GM12878 (cell line): Measurements from ENCODE around the gene S1PR1. TPM values are rescaled to one million over a fixed set of nuclear protein-coding genes. Genes with fewer than 3 reads are reported as not detected.

Source experiments
- ATAC-seq: fragments of 200-7000 bp; cut with Tn5 transposase; 3 replicates; pipeline ENCODE4 v1.9.1; 2020; ENCODE audit warnings: mild to moderate bottlenecking, moderate library complexity
- BruUV-seq: library from RNA; stranded (reverse); fragments of 400-500 nt; replicated peaks from 2 replicates; lab custom pipeline; 2021; lab: Mats Ljungman, UMichigan
- CTCF ChIA-PET: fragments of 300-600 bp; sonication (Branson Sonifier 250); formaldehyde crosslinking; extraction: SDS; loops from one replicate; lab custom pipeline; 2021; ENCODE audit warnings: inconsistent platforms; lab: Yijun Ruan, JAX
- POLR2A ChIA-PET: fragments of 350-600 bp; formaldehyde crosslinking; extraction: SDS; loops from one replicate; lab custom pipeline; 2021; ENCODE audit warnings: inconsistent platforms; lab: Charles Lee
- RAD21 ChIA-PET: fragments of 300-600 bp; sonication (Branson Sonifier 250); formaldehyde crosslinking; loops from one replicate; lab custom pipeline; 2023; ENCODE audit warnings: antibody characterized with exemption; ENCODE audit not compliant: unreplicated experiment; lab: Charles Lee
- SMC1A ChIA-PET: fragments of 300-600 bp; sonication (Branson Sonifier 250); formaldehyde crosslinking; loops from one replicate; lab custom pipeline; 2023; ENCODE audit not compliant: unreplicated experiment, uncharacterized antibody; lab: Charles Lee
- DNase-seq: peaks from one replicate; pipeline ENCODE4 v3.0.0-alpha.2; 2011; ENCODE audit warnings: low read depth, low spot score
- FAIRE-seq: peaks from 3 replicates; lab custom pipeline; 2011; peaks lifted over from hg19 to GRCh38; lab: Jason Lieb, UNC
- H2AFZ ChIP-seq: 2 replicates; pipeline ENCODE4 v1.6.0; 2011; ENCODE audit warnings: low read depth, low read length, control low read depth; ENCODE audit not compliant: control insufficient read depth
- H3K27ac ChIP-seq: 2 replicates; pipeline ENCODE4 v1.5.1; 2011; ENCODE audit warnings: control low read depth; ENCODE audit not compliant: control insufficient read depth, insufficient read depth
- H3K27me3 ChIP-seq, 2 experiments: replicated peaks in 1 of 2; 2 replicates each; pipeline versions ENCODE4 v1.6.0 to v1.6.1; 2011; ENCODE audit warnings: low read length in 1 of 2; ENCODE audit not compliant: control insufficient read depth in 2 of 2, insufficient read depth in 2 of 2
- H3K36me3 ChIP-seq, 2 experiments: 2 replicates each; pipeline ENCODE4 v1.5.1; 2011; ENCODE audit warnings: low read length in 1 of 2; ENCODE audit not compliant: control insufficient read depth in 2 of 2, insufficient read depth in 2 of 2
- H3K4me1 ChIP-seq: 2 replicates; pipeline ENCODE4 v1.6.1; 2011; ENCODE audit warnings: mild to moderate bottlenecking, low read length, moderate library complexity, mixed read lengths; ENCODE audit not compliant: control insufficient read depth, insufficient read depth
- H3K4me2 ChIP-seq: 2 replicates; pipeline ENCODE4 v1.6.0; 2011; ENCODE audit warnings: control low read depth; ENCODE audit not compliant: control insufficient read depth, insufficient read depth
- H3K4me3 ChIP-seq: fragments of 200-600 bp; sonication (generic); 2 replicates; pipeline ENCODE4 v1.5.1; 2016
- H3K79me2 ChIP-seq: 2 replicates; pipeline ENCODE4 v1.6.0; 2011; ENCODE audit warnings: low read length; ENCODE audit not compliant: control insufficient read depth, insufficient read depth
- H3K9ac ChIP-seq: 2 replicates; pipeline ENCODE4 v1.8.0; 2011; ENCODE audit warnings: low read length, control low read depth, mixed read lengths; ENCODE audit not compliant: control insufficient read depth, insufficient read depth
- H3K9me3 ChIP-seq: replicated peaks from 3 replicates; pipeline ENCODE4 v1.5.1; 2011; ENCODE audit warnings: mild to moderate bottlenecking, low read length; ENCODE audit not compliant: control insufficient read depth, insufficient read depth
- H4K20me1 ChIP-seq: 2 replicates; pipeline ENCODE4 v1.6.0; 2011; ENCODE audit not compliant: control insufficient read depth, insufficient read depth
- NR2C1 ChIP-seq: fragments of 450-650 bp; IDR thresholded peaks from 2 replicates; pipeline ENCODE4 v1.6.1; 2017; ENCODE audit warnings: antibody characterized with exemption, mild to moderate bottlenecking, moderate library complexity
- PAX8 ChIP-seq: fragments of 450-650 bp; IDR thresholded peaks from 2 replicates; pipeline ENCODE4 v1.6.1; 2017; ENCODE audit warnings: mild to moderate bottlenecking, moderate library complexity
- POU2F2 ChIP-seq: IDR thresholded peaks from 3 replicates; pipeline ENCODE4 v1.6.1; 2011; ENCODE audit warnings: low read depth, mild to moderate bottlenecking, low read length, borderline replicate concordance
- SKIL ChIP-seq: fragments of 450-650 bp; IDR thresholded peaks from 2 replicates; pipeline ENCODE4 v1.6.1; 2017; ENCODE audit warnings: mild to moderate bottlenecking, low read depth, inconsistent platforms; ENCODE audit not compliant: poor library complexity, severe bottlenecking
- WGBS: methylation state at CpG from one replicate; pipeline ENCODE4 v1.1.6; 2016; ENCODE audit warnings: low lambda C conversion rate; ENCODE audit not compliant: insufficient replicate concordance, insufficient coverage; ENCODE audit errors: missing lambda C conversion rate; 5-methylcytosine and 5-hydroxymethylcytosine counted together
- in situ Hi-C: fragments of 300-500 bp; cut with MboI; formaldehyde crosslinking; loops from 9 replicates; pipeline ENCODE4 v1.14.3; 2018; ENCODE audit warnings: mixed read lengths
- intact Hi-C: fragments of 100-400 bp; cut with micrococcal nuclease; formaldehyde crosslinking; loops from one replicate; pipeline ENCODE4 v1.14.2; 2022; ENCODE audit not compliant: unreplicated experiment
- polyA plus RNA-seq, 11 experiments: library from polyadenylated mRNA; depleted of rRNA in 4 of 11; unstranded in 6 of 11; stranded (reverse) in 5 of 11; fragments of >200 nt; fragmentation: Nextera tagmentation in 4 of 11; fragmentation: Illumina TruSeq in 1 of 11; extraction: Ambion mirVana in 4 of 11; extraction: Trizol in 1 of 11; gene quantifications; 1 replicate in 1 of 11; 2 replicates in 10 of 11; pipeline versions ENCODE4 v1.2.1 to v1.2.3, GENCODE V29; 2011 to 2016; ENCODE audit warnings: inconsistent platforms in 2 of 11, missing spikeins in 2 of 11, low read depth in 1 of 11
- total RNA-seq, 4 experiments: library from RNA; depleted of rRNA in 3 of 4; stranded (reverse); fragments of >200 nt in 3 of 4; fragmentation: Illumina TruSeq in 1 of 4; extraction: Trizol in 1 of 4; gene quantifications; 2 replicates each; pipeline versions ENCODE4 v1.2.1 to v1.2.3, GENCODE V29; 2013 to 2021

Gene S1PR1
- total and polyA plus RNA-seq, 10 of the 15 experiments (the other 5 are each of a cell fraction or from before 2014, with no cell fraction given): 3.8 to 59.4 (median 30.7) TPM

GRCh38 chr1:101243751-101244150 lies 6.9 kb downstream of the S1PR1 start:
- no TSS peak for BruUV-seq
- H3K27me3 ChIP-seq: no peaks in the 10 kb centered on the region
- H3K79me2 ChIP-seq: peaks cover 33% of the 10 kb centered on the region
- no peaks in the 10 kb centered on the region for H3K9me3 ChIP-seq
- intact Hi-C loops: no loop called here
- in situ Hi-C loops: no loop called here
- no peak overlapping the region for H3K4me3 ChIP-seq
- POLR2A ChIA-PET: no interaction called here
- no peak overlapping the region for H3K27ac ChIP-seq
- TF ChIP-seq SKIL (no peak), PAX8 (no peak), NR2C1 (no peak), POU2F2 (no peak; the same call in 2 of the 3 replicates)
- TF ChIP-seq, all 136 proteins: peak for 0
- Histone ChIP-seq H3K36me3 (peaks cover 6 to 22% of the 10 kb centered on the region in 2 experiments), H2AFZ (no peak overlapping the region), H4K20me1 (peaks cover 4% of the 10 kb centered on the region; the same call in 1 of the 2 replicates), H3K4me2 (no peak overlapping the region), H3K4me1 (peaks cover 55% of the 10 kb centered on the region), H3K9ac (no peak overlapping the region)
- no peak for ATAC-seq
- 88% methylated on average over 3 of the region's 3 CpGs for WGBS
- DNase-seq: no peak
- CTCF ChIA-PET: interaction anchor here (0.6 to 2.6 kb wide), 7 partner anchors 8 to 164 kb away, joined by 3 to 8 read pairs (median 3); no protein-coding TSS in a partner anchor
- RAD21 ChIA-PET: interaction anchor here (1.0 to 1.3 kb wide), 2 partner anchors 8 to 45 kb away, joined by 3 read pairs; no protein-coding TSS in a partner anchor
- SMC1A ChIA-PET: interaction anchor here (2.7 kb wide), 1 partner anchor 11 kb away, joined by 8 read pairs; no protein-coding TSS in a partner anchor
- FAIRE-seq: no peak
